ENCODE results near the gene EMSY. TPM values are rescaled to one million over a fixed set of nuclear protein-coding genes. Genes with fewer than 3 reads are reported as not detected.
A peak's percentile ranks its signal among the peaks of the same experiment; 100 is the strongest.

EMSY gene
- total and polyA plus RNA-seq, 2 of the 8 experiments (the other 6 are each of a cell fraction or from before 2014, with no cell fraction given) = 29.6 to 34.6 TPM

GRCh38 chr11:76523147-76523546, 78.3 kb downstream of the EMSY start:
- no peaks in the 10 kb centered on the region for H3K79me2 ChIP-seq (ENCODE audit: control insufficient read depth in 1 of 2, insufficient read depth in 2 of 2, low read length in 2 of 2)
- no peaks in the 10 kb centered on the region for H3K4me1 ChIP-seq (replicated peaks in 1 of 4; ENCODE audit: control insufficient read depth in 3 of 4, insufficient read depth in 4 of 4, low read length in 3 of 4)
- no peaks in the 10 kb centered on the region for H3K23me2 ChIP-seq (ENCODE audit: low read depth, low read length)
- no peak overlapping the region for H2BK20ac ChIP-seq (ENCODE audit: low read length)
- no peak overlapping the region for H3K23ac ChIP-seq (ENCODE audit: insufficient read length)
- TF ChIP-seq JUND (IDR thresholded peaks at IDR 0.05; ENCODE audit: low read length) (no peak), BCL11A (IDR thresholded peaks at IDR 0.05; ENCODE audit: low read depth in 2 of 2, low read length in 2 of 2) (no peak), TCF12 (IDR thresholded peaks at IDR 0.05; ENCODE audit: low read depth, low read length) (no peak), BACH1 (IDR thresholded peaks at IDR 0.05; ENCODE audit: low read length) (no peak), HDAC6 (IDR thresholded peaks at IDR 0.05; ENCODE audit: low read depth, low read length) (no peak), KDM4A (IDR thresholded peaks at IDR 0.05; ENCODE audit: low read depth, low read length, severe bottlenecking) (no peak), HDAC2 (IDR thresholded peaks at IDR 0.05; ENCODE audit: borderline replicate concordance in 1 of 2, low read depth in 2 of 2, low read length in 2 of 2) (no peak), MAFK (IDR thresholded peaks at IDR 0.05; ENCODE audit: low read depth, low read length) (no peak), MAX (IDR thresholded peaks at IDR 0.05) (no peak), SP1 (IDR thresholded peaks at IDR 0.05; ENCODE audit: low read depth, low read length) (no peak)
- H2BK120ac ChIP-seq (replicated peaks; ENCODE audit: low read depth, low read length) = no peak overlapping the region
- no peak overlapping the region for H2BK12ac ChIP-seq (ENCODE audit: low read depth, low read length)
- no peaks in the 10 kb centered on the region for H3K79me1 ChIP-seq (ENCODE audit: low read depth, low read length)
- H3K56ac ChIP-seq (replicated peaks; ENCODE audit: insufficient read length, low read depth, low read length) = no peak overlapping the region
- no peak overlapping the region for H3K4ac ChIP-seq (replicated peaks; ENCODE audit: insufficient read length, low read depth, low read length)
- H3K27ac ChIP-seq (ENCODE audit: low read depth, low read length) = no peak overlapping the region
- H2AFZ ChIP-seq (ENCODE audit: low read length) = no peak overlapping the region
- H3K14ac ChIP-seq (ENCODE audit: insufficient read length) = no peak overlapping the region
- H3K36me3 ChIP-seq (ENCODE audit: control insufficient read depth in 2 of 4, insufficient read depth in 4 of 4, low read length in 3 of 4) = peaks cover 5 to 52% (median 18%) of the 10 kb centered on the region in 4 experiments
- peaks cover 0 to 1% (median 0%) of the 10 kb centered on the region in 4 experiments; a peak in 1 of 7 replicates for H3K27me3 ChIP-seq (replicated peaks in 1 of 4; ENCODE audit: control insufficient read depth in 3 of 4, extremely low read depth in 1 of 4, insufficient read depth in 3 of 4, low read length in 3 of 4)
- no peak overlapping the region for H3K4me3 ChIP-seq (ENCODE audit: extremely low read depth in 1 of 4, insufficient read depth in 2 of 4, low read depth in 3 of 4, low read length in 4 of 4)
- no peak overlapping the region for H2AK5ac ChIP-seq (ENCODE audit: low read depth, low read length)
- WGBS, 2 experiments (ENCODE audit: extremely low coverage in 1 of 2, insufficient coverage in 1 of 2, insufficient read length in 1 of 2, insufficient replicate concordance in 2 of 2, low coverage in 1 of 2, low lambda C conversion rate in 2 of 2, missing lambda C conversion rate in 1 of 2) = 79% methylated on average over 5 of the region's 5 CpGs; no CpG with 5 or more reads in 1 of the 2 experiments
- ChIA-PET POLR2A (ENCODE audit: partially characterized antibody) (no interaction called here), CTCF (ENCODE audit: partially characterized antibody) (interaction anchor here (0.7 to 1.2 kb wide), 3 partner anchors 11 to 260 kb away, joined by 3 read pairs; no protein-coding TSS in a partner anchor)
- no peak overlapping the region for H4K91ac ChIP-seq (replicated peaks; ENCODE audit: insufficient read length, low read length)
- no peaks in the 10 kb centered on the region for H3K9me3 ChIP-seq (ENCODE audit: insufficient read depth in 2 of 2, low read depth in 1 of 2, low read length in 1 of 2)
- no peak overlapping the region for H4K5ac ChIP-seq (ENCODE audit: insufficient read length, low read depth, low read length)
- H2BK15ac ChIP-seq (ENCODE audit: low read length) = no peak overlapping the region
- no peak for DNase-seq (ENCODE audit: low read depth in 1 of 2, low spot score in 2 of 2)
- no peak for FAIRE-seq
- H4K20me1 ChIP-seq (replicated peaks in 1 of 2; ENCODE audit: control insufficient read depth in 1 of 2, insufficient read depth in 2 of 2, low read length in 2 of 2) = peaks cover 1 to 2% of the 10 kb centered on the region in 2 experiments
- H3K4me2 ChIP-seq (ENCODE audit: insufficient read depth in 1 of 2, low read depth in 2 of 2, low read length in 2 of 2) = no peak overlapping the region
- H3K9ac ChIP-seq (replicated peaks in 1 of 4; ENCODE audit: extremely low read depth in 1 of 4, low read depth in 3 of 4, low read length in 3 of 4) = no peak overlapping the region
- H4K8ac ChIP-seq (ENCODE audit: extremely low read depth, insufficient read depth, low read length) = peak overlapping the region; percentile 35; the same call in 1 of the 2 replicates
- H2BK5ac ChIP-seq (ENCODE audit: low read depth, low read length) = no peak overlapping the region
- no peak overlapping the region for H3K18ac ChIP-seq (ENCODE audit: extremely low read depth, low read length)
